K562 (cell line): ENCODE results near the gene B3GALT6. TPM values are rescaled to one million over a fixed set of nuclear protein-coding genes. Genes with fewer than 3 reads are reported as not detected.

Experiments
- ATAC-seq: fragments of 200-7000 bp; cut with Tn5 transposase; 3 replicates; pipeline ENCODE4 v1.9.1; 2020; ENCODE audit warnings: moderate library complexity
- BruUV-seq: library from RNA; stranded (reverse); fragments of 400-500 nt; replicated peaks from 2 replicates; lab custom pipeline; 2021; lab: Mats Ljungman, UMichigan
- CTCF ChIA-PET: fragments of 300-600 bp; formaldehyde crosslinking; extraction: SDS; loops from one replicate; lab custom pipeline; 2021; ENCODE audit warnings: low intra/inter-chr PET ratio; lab: Yijun Ruan, JAX
- POLR2A ChIA-PET: fragments of 300-600, 350-650 bp; sonication (Branson Sonifier 250); formaldehyde crosslinking; extraction: SDS; loops from one replicate; lab custom pipeline; 2021; ENCODE audit warnings: antibody characterized with exemption, inconsistent platforms; lab: Yijun Ruan, JAX
- DNase-seq, 4 experiments: peaks; one replicate each; pipeline versions ENCODE4 v3.0.0 to v3.0.0-alpha.2; 2011 to 2018; ENCODE audit warnings: low spot score in 3 of 4, mixed read lengths in 3 of 4; ENCODE audit errors: extremely low read depth in 1 of 4
- FAIRE-seq: peaks from 2 replicates; lab custom pipeline; 2011; peaks lifted over from hg19 to GRCh38; lab: Jason Lieb, UNC
- H2AFZ ChIP-seq: 2 replicates; pipeline ENCODE4 v1.6.0; 2011; ENCODE audit warnings: low read depth, low read length, control low read depth, inconsistent platforms
- H3K27ac ChIP-seq: fragments of 200-600 bp; 3 replicates; pipeline ENCODE4 v1.8.0; 2011; ENCODE audit warnings: low read depth, mild to moderate bottlenecking, control low read depth, inconsistent platforms, low read length, moderate library complexity, mixed read lengths; ENCODE audit errors: extremely low read depth
- H3K27me3 ChIP-seq, 2 experiments: fragments of 300-600 bp in 1 of 2; 2 replicates in 1 of 2; 3 replicates in 1 of 2; pipeline versions ENCODE4 v1.6.0 to v1.8.0; 2011; ENCODE audit warnings: inconsistent platforms in 2 of 2, low read length in 2 of 2, mild to moderate bottlenecking in 1 of 2, mixed read lengths in 1 of 2, moderate library complexity in 1 of 2; ENCODE audit not compliant: control insufficient read depth in 2 of 2, insufficient read depth in 2 of 2
- H3K36me3 ChIP-seq: fragments of 300-600 bp; 3 replicates; pipeline ENCODE4 v1.8.0; 2011; ENCODE audit warnings: mild to moderate bottlenecking, low read length, inconsistent platforms; ENCODE audit not compliant: control insufficient read depth, insufficient read depth
- H3K4me1 ChIP-seq, 2 experiments: fragments of 200-600 bp in 1 of 2; replicated peaks in 1 of 2; 2 replicates in 1 of 2; 3 replicates in 1 of 2; pipeline versions ENCODE4 v1.5.1 to v1.8.0; 2011; ENCODE audit warnings: inconsistent platforms in 2 of 2, low read length in 2 of 2, mild to moderate bottlenecking in 1 of 2, mixed read lengths in 1 of 2, moderate library complexity in 1 of 2; ENCODE audit not compliant: control insufficient read depth in 2 of 2, insufficient read depth in 2 of 2
- H3K4me2 ChIP-seq: 2 replicates; pipeline ENCODE4 v1.6.1; 2011; ENCODE audit warnings: low read length, control low read depth, inconsistent platforms, mixed read lengths; ENCODE audit not compliant: insufficient read depth
- H3K4me3 ChIP-seq: fragments of 200-600 bp; sonication (generic), shearing (Covaris generic); 2 replicates; pipeline ENCODE4 v1.5.1; 2016; ENCODE audit warnings: control low read depth, inconsistent platforms
- H3K79me2 ChIP-seq: fragments of 200-600 bp; 3 replicates; pipeline ENCODE4 v1.8.0; 2011; ENCODE audit warnings: low read length, inconsistent platforms; ENCODE audit not compliant: control insufficient read depth, insufficient read depth
- H3K9ac ChIP-seq, 2 experiments: 2 replicates each; pipeline versions ENCODE4 v1.6.0 to v1.6.1; 2011; ENCODE audit warnings: low read depth in 2 of 2, low read length in 2 of 2, control low read depth in 1 of 2, inconsistent platforms in 1 of 2, mild to moderate bottlenecking in 1 of 2, mixed read lengths in 1 of 2; ENCODE audit not compliant: insufficient read depth in 1 of 2
- H3K9me1 ChIP-seq: one replicate; pipeline ENCODE4 v1.6.0; 2011; ENCODE audit warnings: inconsistent platforms, mild to moderate bottlenecking, low read length, moderate library complexity; ENCODE audit not compliant: control insufficient read depth, insufficient read depth
- H3K9me3 ChIP-seq: replicated peaks from 2 replicates; pipeline ENCODE4 v1.5.1; 2011; ENCODE audit warnings: low read depth, low read length, inconsistent platforms; ENCODE audit not compliant: control insufficient read depth, insufficient read depth
- H4K20me1 ChIP-seq: replicated peaks from 2 replicates; pipeline ENCODE4 v1.6.1; 2011; ENCODE audit warnings: low read length, inconsistent platforms, mixed read lengths; ENCODE audit not compliant: control insufficient read depth, insufficient read depth
- HBP1 ChIP-seq: fragments of 450-650 bp; formaldehyde crosslinking; IDR thresholded peaks from 2 replicates; pipeline ENCODE4 v1.4.0; 2022; ENCODE audit warnings: missing genetic modification characterization
- TCF3 ChIP-seq: sonication (generic); formaldehyde crosslinking; IDR thresholded peaks from 2 replicates; pipeline ENCODE4 v1.4.0; 2020; ENCODE audit warnings: mild to moderate bottlenecking, missing genetic modification reagents
- ZBTB12 ChIP-seq: fragments of 250-450 bp; sonication (Bioruptor Pico); IDR thresholded peaks from 2 replicates; pipeline ENCODE4 v1.4.0; 2020
- WGBS: fragments of 100-300 bp; shearing (Covaris generic); methylation state at CpG from one replicate; pipeline ENCODE4 v1.1.6; 2016; ENCODE audit warnings: low coverage, mixed read lengths; ENCODE audit not compliant: insufficient coverage; ENCODE audit errors: missing lambda C conversion rate; 5-methylcytosine and 5-hydroxymethylcytosine counted together
- in situ Hi-C: fragments of 300-500 bp; cut with MboI; formaldehyde crosslinking; loops from 4 replicates; pipeline ENCODE4 v1.15.0; 2018; ENCODE audit warnings: inconsistent platforms, mixed read lengths
- intact Hi-C: fragments of 100-400 bp; cut with micrococcal nuclease; formaldehyde crosslinking; loops from 2 replicates; pipeline ENCODE4 v1.14.2; 2022
- polyA plus RNA-seq, 8 experiments: library from polyadenylated mRNA; depleted of rRNA in 4 of 8; stranded (reverse) in 5 of 8; unstranded in 3 of 8; fragments of >200 nt; fragmentation: Nextera tagmentation in 2 of 8; fragmentation: Illumina TruSeq in 1 of 8; extraction: Ambion mirVana in 2 of 8; extraction: Trizol in 1 of 8; gene quantifications; 2 replicates each; pipeline versions ENCODE4 v1.2.1 to v1.2.3, GENCODE V29; 2011 to 2014; ENCODE audit warnings: inconsistent platforms in 1 of 8, missing spikeins in 1 of 8
- total RNA-seq, 7 experiments: library from RNA; depleted of rRNA in 6 of 7; stranded (reverse); fragments of >200 nt in 6 of 7; fragmentation: Illumina TruSeq in 2 of 7; extraction: Trizol in 2 of 7; gene quantifications; 2 replicates each; pipeline versions ENCODE4 v1.2.1 to v1.2.3, GENCODE V29; 2011 to 2021; ENCODE audit warnings: low replicate concordance in 1 of 7
- TF ChIP-seq, protein P1 (sequence below), 2 experiments: fragments of 450-650 bp; IDR thresholded peaks; 2 replicates each; pipeline ENCODE4 v1.6.1; 2016

Gene B3GALT6
- total and polyA plus RNA-seq, 9 of the 15 experiments (the other 6 are each of a cell fraction or from before 2014, with no cell fraction given), result 0.68 to 29.8 (median 9.9) TPM

- intact Hi-C loops, result no loop called here
- TF ChIP-seq, protein P1, sequence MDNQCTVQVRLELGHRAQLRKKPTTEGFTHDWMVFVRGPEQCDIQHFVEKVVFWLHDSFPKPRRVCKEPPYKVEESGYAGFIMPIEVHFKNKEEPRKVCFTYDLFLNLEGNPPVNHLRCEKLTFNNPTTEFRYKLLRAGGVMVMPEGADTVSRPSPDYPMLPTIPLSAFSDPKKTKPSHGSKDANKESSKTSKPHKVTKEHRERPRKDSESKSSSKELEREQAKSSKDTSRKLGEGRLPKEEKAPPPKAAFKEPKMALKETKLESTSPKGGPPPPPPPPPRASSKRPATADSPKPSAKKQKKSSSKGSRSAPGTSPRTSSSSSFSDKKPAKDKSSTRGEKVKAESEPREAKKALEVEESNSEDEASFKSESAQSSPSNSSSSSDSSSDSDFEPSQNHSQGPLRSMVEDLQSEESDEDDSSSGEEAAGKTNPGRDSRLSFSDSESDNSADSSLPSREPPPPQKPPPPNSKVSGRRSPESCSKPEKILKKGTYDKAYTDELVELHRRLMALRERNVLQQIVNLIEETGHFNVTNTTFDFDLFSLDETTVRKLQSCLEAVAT (IDR thresholded peaks at IDR 0.05), result no peak
- no peak for TF ChIP-seq ZBTB12
- TF ChIP-seq HBP1, result no peak
- no peak for TF ChIP-seq TCF3 (CRISPR knock-in tag)
- BruUV-seq, result no TSS peak
- H3K79me2 ChIP-seq, result peaks cover 3% of the 10 kb centered on the region; the same call in 2 of the 3 replicates
- no peak overlapping the region for H2AFZ ChIP-seq
- ChIA-PET POLR2A (interaction anchor here (0.7 to 1.7 kb wide), 6 partner anchors 8 to 176 kb away, joined by 3 to 4 read pairs (median 3); partner anchors contain the start of genes B3GALT6 and SDF4), CTCF (no interaction called here)
- in situ Hi-C loops, result no loop called here
- no peak overlapping the region; a peak in 1 of 4 replicates for H3K9ac ChIP-seq
- peaks cover 3% of the 10 kb centered on the region for H3K9me1 ChIP-seq
- H3K27me3 ChIP-seq, result no peaks in the 10 kb centered on the region
- H3K4me1 ChIP-seq, result peaks cover 0 to 52% of the 10 kb centered on the region in 2 experiments; a peak in 2 of 5 replicates
- peaks cover 81% of the 10 kb centered on the region; the same call in 2 of the 3 replicates for H3K36me3 ChIP-seq
- H3K27ac ChIP-seq, result no peak overlapping the region
- 95% methylated on average over 7 of the region's 10 CpGs for WGBS
- H3K9me3 ChIP-seq, result no peaks in the 10 kb centered on the region
- ATAC-seq, result no peak
- H4K20me1 ChIP-seq, result peaks cover 1% of the 10 kb centered on the region; the same call in 1 of the 2 replicates
- no peak overlapping the region for H3K4me2 ChIP-seq
- FAIRE-seq, result no peak
- H3K4me3 ChIP-seq, result no peak overlapping the region
- no peak for DNase-seq
Observed at GRCh38 chr1:1255611-1256010, 23.6 kb downstream of the B3GALT6 start.
